Chondrocyte (in vitro differentiated cells): Measurements from ENCODE around the gene RFPL2. TPM values are rescaled to one million over a fixed set of nuclear protein-coding genes. Genes with fewer than 3 reads are reported as not detected.
A peak's percentile ranks its signal among the peaks of the same experiment; 100 is the strongest.

Experiments
- DNase-seq: peaks from one replicate; pipeline ENCODE4 v3.0.0; 2021; ENCODE audit warnings: mixed read lengths, low spot score
- H3K27ac Mint-ChIP-seq: one replicate; pipeline ENCODE4 v1.8.0; 2021; ENCODE audit warnings: mild to moderate bottlenecking, moderate library complexity, mixed read lengths; ENCODE audit not compliant: unreplicated experiment
- H3K27me3 Mint-ChIP-seq: 2 replicates; pipeline ENCODE4 v1.8.0; 2021; ENCODE audit warnings: low read depth, mixed read lengths
- H3K36me3 Mint-ChIP-seq: 2 replicates; pipeline ENCODE4 v1.8.0; 2021; ENCODE audit warnings: low read depth, mixed read lengths
- H3K4me1 Mint-ChIP-seq: 2 replicates; pipeline ENCODE4 v1.8.0; 2021; ENCODE audit warnings: low read depth, mild to moderate bottlenecking, mixed read lengths
- H3K4me3 Mint-ChIP-seq: one replicate; pipeline ENCODE4 v1.8.0; 2021; ENCODE audit warnings: mild to moderate bottlenecking, moderate library complexity, mixed read lengths; ENCODE audit not compliant: unreplicated experiment
- H3K9me3 Mint-ChIP-seq: 2 replicates; pipeline ENCODE4 v1.8.0; 2021; ENCODE audit warnings: low read depth, mixed read lengths
- long read RNA-seq: library from polyadenylated mRNA; stranded (forward); transcript quantifications from one replicate; pipeline ENCODE4 v2.0.0, GENCODE V29; 2021
- total RNA-seq: library from RNA; stranded (reverse); gene quantifications from 3 replicates; pipeline ENCODE4 v1.2.1, GENCODE V29; 2021
- TF ChIP-seq, protein P1 (sequence below): fragments of 200-600 bp; sonication (generic); IDR thresholded peaks from 2 replicates; pipeline ENCODE4 v1.5.0; 2021; ENCODE audit warnings: antibody characterized with exemption, mild to moderate bottlenecking, moderate library complexity

RFPL2 gene
- total RNA-seq: 0.22 TPM in 1 of 3 replicates, not detected in the others
- long read RNA-seq: 0 reads

DNA sequence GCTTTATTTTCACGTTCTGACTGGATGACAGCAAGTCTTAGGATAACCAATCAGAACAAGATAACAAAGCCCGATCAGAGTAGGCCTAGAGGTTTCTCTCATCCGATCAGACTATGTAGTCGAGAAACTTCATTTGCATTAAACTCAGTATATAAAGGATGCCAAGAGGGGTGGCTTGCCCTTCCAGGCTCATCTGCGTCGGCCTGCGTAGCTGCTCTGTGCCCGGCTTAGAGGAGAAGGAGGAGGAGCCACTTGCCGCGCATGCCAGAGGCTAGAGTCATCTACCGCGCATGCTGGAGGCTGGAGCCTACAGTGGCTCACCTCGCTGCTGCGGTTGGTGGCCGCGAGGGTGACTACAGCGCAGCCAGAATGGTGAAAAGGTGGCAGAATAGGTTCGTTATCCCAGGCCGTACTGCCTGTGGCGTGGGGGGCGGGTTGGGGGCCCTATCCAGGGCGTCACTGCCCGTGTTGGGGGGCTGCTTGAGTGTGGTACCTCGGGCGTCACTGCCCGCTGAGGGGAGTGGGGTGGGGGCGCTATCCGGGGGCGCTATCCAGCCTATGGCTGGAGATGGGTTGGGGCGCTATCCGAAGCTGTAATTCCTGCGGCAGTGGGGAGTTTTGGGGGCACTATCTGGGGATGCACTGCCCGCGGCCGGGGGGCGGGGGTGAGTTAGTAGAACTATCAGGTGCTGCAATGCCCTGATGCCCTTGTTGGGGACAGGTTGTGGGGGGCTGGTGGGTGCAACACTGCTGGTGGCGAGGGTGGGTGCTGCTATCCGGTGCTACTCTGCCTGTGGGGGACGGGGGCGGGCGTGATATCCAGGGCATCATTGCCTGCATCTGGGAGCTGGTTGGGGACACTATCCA is at the start of gene RFPL2:
RFPL2 (minus strand) TSS at position 218 of the 867 bp plus-strand sequence. CDS start 2,622 bp downstream, outside the sequence.
- H3K4me3 Mint-ChIP-seq: peak within 1 kb of the TSS; percentile 86
- peak within 1 kb of the TSS; percentile 73 for H3K27ac Mint-ChIP-seq
- peaks cover 7% of the 10 kb centered on the region for H3K27me3 Mint-ChIP-seq
- H3K4me1 Mint-ChIP-seq: peaks cover 14% of the 10 kb centered on the region
- no peak for DNase-seq
- no peaks in the 10 kb centered on the region for H3K9me3 Mint-ChIP-seq
- no peaks in the 10 kb centered on the region for H3K36me3 Mint-ChIP-seq
- TF ChIP-seq, protein P1, sequence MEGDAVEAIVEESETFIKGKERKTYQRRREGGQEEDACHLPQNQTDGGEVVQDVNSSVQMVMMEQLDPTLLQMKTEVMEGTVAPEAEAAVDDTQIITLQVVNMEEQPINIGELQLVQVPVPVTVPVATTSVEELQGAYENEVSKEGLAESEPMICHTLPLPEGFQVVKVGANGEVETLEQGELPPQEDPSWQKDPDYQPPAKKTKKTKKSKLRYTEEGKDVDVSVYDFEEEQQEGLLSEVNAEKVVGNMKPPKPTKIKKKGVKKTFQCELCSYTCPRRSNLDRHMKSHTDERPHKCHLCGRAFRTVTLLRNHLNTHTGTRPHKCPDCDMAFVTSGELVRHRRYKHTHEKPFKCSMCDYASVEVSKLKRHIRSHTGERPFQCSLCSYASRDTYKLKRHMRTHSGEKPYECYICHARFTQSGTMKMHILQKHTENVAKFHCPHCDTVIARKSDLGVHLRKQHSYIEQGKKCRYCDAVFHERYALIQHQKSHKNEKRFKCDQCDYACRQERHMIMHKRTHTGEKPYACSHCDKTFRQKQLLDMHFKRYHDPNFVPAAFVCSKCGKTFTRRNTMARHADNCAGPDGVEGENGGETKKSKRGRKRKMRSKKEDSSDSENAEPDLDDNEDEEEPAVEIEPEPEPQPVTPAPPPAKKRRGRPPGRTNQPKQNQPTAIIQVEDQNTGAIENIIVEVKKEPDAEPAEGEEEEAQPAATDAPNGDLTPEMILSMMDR: peak; percentile 13

DNA sequence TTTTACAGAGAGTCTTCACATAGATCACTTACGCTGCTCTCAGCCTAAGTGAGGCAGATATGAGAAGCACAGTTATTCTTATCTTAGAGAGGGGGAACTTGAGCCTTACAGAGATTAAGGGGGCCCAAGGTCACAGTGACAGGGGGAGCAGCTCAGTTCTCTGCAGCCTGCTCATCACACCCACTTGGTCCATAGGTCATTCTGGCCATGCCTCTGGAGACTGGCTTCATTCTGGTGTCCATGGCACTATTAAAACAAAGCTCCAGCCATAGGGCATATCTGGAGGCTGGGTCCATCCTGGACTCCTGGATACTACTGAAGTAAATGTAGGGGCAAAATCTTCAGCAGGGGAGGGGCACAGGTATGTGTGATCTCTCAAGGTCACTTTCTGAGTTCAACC is 44.4 kb upstream of the RFPL2 start:
- TF ChIP-seq, protein P1: no peak
- no peak overlapping the region for H3K4me3 Mint-ChIP-seq
- no peak overlapping the region for H3K27ac Mint-ChIP-seq
- H3K36me3 Mint-ChIP-seq: no peaks in the 10 kb centered on the region
- no peak for DNase-seq
- H3K27me3 Mint-ChIP-seq: peaks cover 7% of the 10 kb centered on the region
- H3K4me1 Mint-ChIP-seq: no peaks in the 10 kb centered on the region
- H3K9me3 Mint-ChIP-seq: no peaks in the 10 kb centered on the region

DNA sequence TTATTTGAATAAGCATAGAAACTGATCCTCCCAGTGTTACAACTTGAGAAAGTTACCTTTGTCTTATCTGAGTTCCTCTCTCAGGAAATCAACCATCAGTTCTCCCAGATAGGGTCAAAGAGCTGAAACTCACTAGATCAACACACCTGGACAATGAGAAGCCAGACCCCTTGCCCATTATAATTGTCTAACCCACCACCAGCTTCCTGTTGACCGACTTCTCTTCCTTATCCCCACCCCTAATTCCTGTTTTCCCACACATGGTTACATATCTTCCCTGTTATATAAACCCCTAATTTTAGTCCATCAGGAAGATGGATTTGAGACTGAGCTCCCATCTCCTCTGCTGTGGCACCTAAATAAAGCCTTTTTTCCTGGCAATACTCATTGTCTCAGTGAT is 43.4 kb upstream of the RFPL2 start:
- Mint-ChIP-seq H3K9me3 (no peaks in the 10 kb centered on the region), H3K4me1 (no peaks in the 10 kb centered on the region), H3K27ac (no peak overlapping the region), H3K4me3 (no peak overlapping the region), H3K36me3 (no peaks in the 10 kb centered on the region), H3K27me3 (peaks cover 7% of the 10 kb centered on the region)
- no peak for DNase-seq
- TF ChIP-seq, protein P1: no peak

DNA sequence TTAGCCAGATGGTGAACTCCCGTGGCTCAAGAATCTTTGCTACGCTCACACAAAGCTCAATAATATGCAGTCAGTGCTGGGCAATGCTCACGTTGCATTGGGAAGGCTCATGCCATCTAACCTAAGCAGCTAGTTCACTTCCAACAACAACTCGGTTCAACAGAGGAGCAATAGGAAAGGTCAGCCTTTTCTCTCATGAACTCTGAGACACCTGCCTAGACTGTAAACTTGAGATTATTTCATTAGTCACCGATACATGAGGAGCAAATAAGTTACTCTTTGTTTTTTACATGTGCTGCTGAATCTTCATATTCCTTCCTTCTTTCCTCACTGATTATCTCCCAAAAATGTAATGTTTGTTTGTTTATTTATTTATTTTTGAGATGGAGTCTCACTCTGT is 41.3 kb upstream of the RFPL2 start:
- DNase-seq: no peak
- Mint-ChIP-seq H3K36me3 (no peaks in the 10 kb centered on the region), H3K9me3 (no peaks in the 10 kb centered on the region), H3K27me3 (peaks cover 3% of the 10 kb centered on the region), H3K4me3 (no peak overlapping the region), H3K4me1 (no peaks in the 10 kb centered on the region), H3K27ac (no peak overlapping the region)
- TF ChIP-seq, protein P1: no peak

DNA sequence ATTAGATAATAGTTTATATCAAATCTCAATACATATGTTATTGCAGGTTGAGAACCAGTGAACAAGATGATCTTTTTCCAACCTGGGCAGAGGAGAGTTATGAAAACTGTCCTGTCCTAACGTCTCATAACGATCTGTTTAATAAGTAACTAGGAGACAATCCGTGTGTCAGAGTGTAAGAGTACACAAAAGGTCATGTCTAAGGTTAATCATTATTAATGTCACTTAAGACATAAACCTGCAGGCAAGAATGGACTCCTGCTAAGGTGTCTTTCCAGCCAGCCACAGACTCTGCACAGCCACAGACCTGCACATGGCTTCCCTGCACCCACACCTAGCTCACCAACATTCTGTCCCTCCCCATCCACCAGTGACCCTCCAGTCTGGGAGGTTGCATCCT is 40.2 kb upstream of the RFPL2 start:
- Mint-ChIP-seq H3K27me3 (peaks cover 5% of the 10 kb centered on the region), H3K4me3 (no peak overlapping the region), H3K9me3 (no peaks in the 10 kb centered on the region), H3K27ac (no peak overlapping the region), H3K4me1 (peaks cover under 1% of the 10 kb centered on the region), H3K36me3 (no peaks in the 10 kb centered on the region)
- DNase-seq: no peak
- TF ChIP-seq, protein P1: no peak
